HCT116 (cell line): Measurements from ENCODE around the gene TAF1C.

Source experiments
- CEBPB ChIP-seq: IDR thresholded peaks from 2 replicates; pipeline ENCODE4 v1.6.1; 2012; ENCODE audit warnings: low read depth
- POLR2A ChIP-seq: IDR thresholded peaks from 2 replicates; pipeline ENCODE4 v1.7.0; 2011; ENCODE audit warnings: borderline replicate concordance; ENCODE audit not compliant: insufficient read depth, insufficient read length; ENCODE audit errors: extremely low read depth
- POLR2AphosphoS5 ChIP-seq: IDR thresholded peaks from 2 replicates; pipeline ENCODE4 v1.6.1; 2011; ENCODE audit warnings: mild to moderate bottlenecking, low read depth, low read length, moderate library complexity
- SRF ChIP-seq: IDR thresholded peaks from 2 replicates; pipeline ENCODE4 v1.6.1; 2012; ENCODE audit warnings: low read depth
- TF ChIP-seq, protein P1 (sequence below), 3 experiments: fragments of 200-600 bp in 1 of 3; sonication (generic) in 1 of 3; IDR thresholded peaks in 2 of 3; conservative IDR thresholded peaks in 1 of 3; 2 replicates each; pipeline ENCODE4 v1.5.1; 2012 to 2017; ENCODE audit warnings: low read depth in 2 of 3, low read length in 2 of 3, antibody characterized with exemption in 1 of 3, borderline replicate concordance in 1 of 3, control low read depth in 1 of 3, mild to moderate bottlenecking in 1 of 3, mixed read lengths in 1 of 3, mixed run types in 1 of 3, moderate library complexity in 1 of 3; ENCODE audit not compliant: insufficient read depth in 1 of 3

GRCh38 chr16:84214451-84215066 is 27.7 kb upstream of the TAF1C start:
- TF ChIP-seq, protein P1, sequence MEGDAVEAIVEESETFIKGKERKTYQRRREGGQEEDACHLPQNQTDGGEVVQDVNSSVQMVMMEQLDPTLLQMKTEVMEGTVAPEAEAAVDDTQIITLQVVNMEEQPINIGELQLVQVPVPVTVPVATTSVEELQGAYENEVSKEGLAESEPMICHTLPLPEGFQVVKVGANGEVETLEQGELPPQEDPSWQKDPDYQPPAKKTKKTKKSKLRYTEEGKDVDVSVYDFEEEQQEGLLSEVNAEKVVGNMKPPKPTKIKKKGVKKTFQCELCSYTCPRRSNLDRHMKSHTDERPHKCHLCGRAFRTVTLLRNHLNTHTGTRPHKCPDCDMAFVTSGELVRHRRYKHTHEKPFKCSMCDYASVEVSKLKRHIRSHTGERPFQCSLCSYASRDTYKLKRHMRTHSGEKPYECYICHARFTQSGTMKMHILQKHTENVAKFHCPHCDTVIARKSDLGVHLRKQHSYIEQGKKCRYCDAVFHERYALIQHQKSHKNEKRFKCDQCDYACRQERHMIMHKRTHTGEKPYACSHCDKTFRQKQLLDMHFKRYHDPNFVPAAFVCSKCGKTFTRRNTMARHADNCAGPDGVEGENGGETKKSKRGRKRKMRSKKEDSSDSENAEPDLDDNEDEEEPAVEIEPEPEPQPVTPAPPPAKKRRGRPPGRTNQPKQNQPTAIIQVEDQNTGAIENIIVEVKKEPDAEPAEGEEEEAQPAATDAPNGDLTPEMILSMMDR (IDR thresholded peaks at IDR 0.05 in 2 of 3, conservative IDR thresholded peaks at IDR 0.05 in 1 of 3; ENCODE audit: borderline replicate concordance in 1 of 3, insufficient read depth in 1 of 3, low read depth in 2 of 3, low read length in 2 of 3): no peak
- TF ChIP-seq SRF: no peak
- TF ChIP-seq POLR2A: no peak
- no peak for TF ChIP-seq POLR2AphosphoS5
- TF ChIP-seq CEBPB: no peak
